Lower leg skin (tissue), 3 donors: ENCODE data around the gene LYPD4.

ENCODE experiments used
- CTCF ChIP-seq, 3 donors: fragments of 450-650 bp; IDR thresholded peaks; one replicate each; pipeline ENCODE4 v1.5.1; 2016; ENCODE audit warnings: antibody characterized with exemption in 3 of 3, mild to moderate bottlenecking in 3 of 3, moderate library complexity in 2 of 3
- POLR2A ChIP-seq, 2 donors: fragments of 450-650 bp; IDR thresholded peaks; one replicate each; pipeline ENCODE4 v1.6.1; 2016 to 2017; ENCODE audit warnings: antibody characterized with exemption in 2 of 2, mild to moderate bottlenecking in 1 of 2, moderate library complexity in 1 of 2

- no peak for TF ChIP-seq CTCF (IDR thresholded peaks at IDR 0.05)
- no peak for TF ChIP-seq POLR2A (IDR thresholded peaks at IDR 0.05)
Measured at GRCh38 chr19:41893899-41894298, 49.4 kb upstream of the LYPD4 start.
